Measurements from ENCODE around the gene IFIT2. TPM values are rescaled to one million over a fixed set of nuclear protein-coding genes. Genes with fewer than 3 reads are reported as not detected.
"Not testable (repeated sequence)": the region's sequence is repeated elsewhere in the genome, so short reads cannot be mapped to it uniquely, and the experiment has no call there.

Gene IFIT2
- total RNA-seq, 3 donors from 2014 or later (not counting 1 experiment from before 2014, with no cell fraction given), result 21.8 to 103 (median 34.9) TPM

DNA sequence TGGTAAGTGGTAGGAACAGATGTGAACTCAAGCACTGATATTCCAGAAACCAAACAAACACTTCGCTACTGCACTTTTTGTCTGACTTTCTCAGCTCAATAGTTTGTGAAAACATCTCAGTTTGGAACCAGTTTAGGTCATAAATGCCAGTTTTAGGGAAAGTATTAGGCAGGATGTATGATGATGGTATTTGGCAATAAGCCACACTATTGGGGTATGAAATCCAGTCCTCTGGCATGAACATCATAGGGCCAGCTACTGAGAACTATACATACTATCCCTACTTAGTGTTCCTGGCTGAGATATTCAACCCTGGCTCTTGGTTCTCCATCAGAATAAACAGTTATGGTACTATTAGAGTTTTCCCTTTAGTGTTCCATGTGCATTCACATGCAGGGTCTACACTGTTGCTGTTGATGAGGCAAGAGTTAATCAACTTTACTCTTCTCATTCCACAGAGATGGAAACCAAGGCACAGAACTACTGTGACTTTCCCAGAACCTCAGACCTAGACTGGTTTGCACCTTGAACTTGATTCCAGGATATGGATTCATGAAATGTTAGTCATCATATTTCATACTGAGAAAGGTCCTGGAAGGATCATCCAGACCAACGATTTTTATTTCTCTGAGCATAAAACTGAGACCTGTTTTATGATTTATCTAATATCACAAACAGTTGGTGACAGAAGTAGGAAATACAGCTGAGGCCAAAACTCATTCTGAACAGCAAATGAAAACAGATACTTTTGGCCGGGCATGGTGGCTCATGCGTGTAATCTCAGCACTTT is 20.0 kb upstream of the IFIT2 start:
- Mint-ChIP-seq H3K27me3 (ENCODE audit: low read depth in 2 of 2) (peaks cover 23 to 33% of the 10 kb centered on the region in 2 donors), H3K4me3 (no peak overlapping the region), H3K9me3 (no peaks in the 10 kb centered on the region), H3K4me1 (no peaks in the 10 kb centered on the region), H3K36me3 (no peaks in the 10 kb centered on the region), H3K27ac (no peak overlapping the region)
- no peak for DNase-seq
- WGBS (ENCODE audit: insufficient coverage), result 86% methylated on average over 3 of the region's 4 CpGs
- TF ChIP-seq, protein P1, sequence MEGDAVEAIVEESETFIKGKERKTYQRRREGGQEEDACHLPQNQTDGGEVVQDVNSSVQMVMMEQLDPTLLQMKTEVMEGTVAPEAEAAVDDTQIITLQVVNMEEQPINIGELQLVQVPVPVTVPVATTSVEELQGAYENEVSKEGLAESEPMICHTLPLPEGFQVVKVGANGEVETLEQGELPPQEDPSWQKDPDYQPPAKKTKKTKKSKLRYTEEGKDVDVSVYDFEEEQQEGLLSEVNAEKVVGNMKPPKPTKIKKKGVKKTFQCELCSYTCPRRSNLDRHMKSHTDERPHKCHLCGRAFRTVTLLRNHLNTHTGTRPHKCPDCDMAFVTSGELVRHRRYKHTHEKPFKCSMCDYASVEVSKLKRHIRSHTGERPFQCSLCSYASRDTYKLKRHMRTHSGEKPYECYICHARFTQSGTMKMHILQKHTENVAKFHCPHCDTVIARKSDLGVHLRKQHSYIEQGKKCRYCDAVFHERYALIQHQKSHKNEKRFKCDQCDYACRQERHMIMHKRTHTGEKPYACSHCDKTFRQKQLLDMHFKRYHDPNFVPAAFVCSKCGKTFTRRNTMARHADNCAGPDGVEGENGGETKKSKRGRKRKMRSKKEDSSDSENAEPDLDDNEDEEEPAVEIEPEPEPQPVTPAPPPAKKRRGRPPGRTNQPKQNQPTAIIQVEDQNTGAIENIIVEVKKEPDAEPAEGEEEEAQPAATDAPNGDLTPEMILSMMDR (IDR thresholded peaks at IDR 0.05), result no peak
- H3K4me1 ChIP-seq (ENCODE audit: control insufficient read depth, insufficient read depth, low read length), result no peaks in the 10 kb centered on the region
- ATAC-seq, result no peak
- intact Hi-C loops (cut with micrococcal nuclease), result no loop called here
- no peak overlapping the region for H3K27ac ChIP-seq (ENCODE audit: low read length)
- no peaks in the 10 kb centered on the region for H3K36me3 ChIP-seq (ENCODE audit: control insufficient read depth, insufficient read depth, low read length)
- no peak overlapping the region for H3K4me3 ChIP-seq (ENCODE audit: low read length)
- no peaks in the 10 kb centered on the region for H3K27me3 ChIP-seq (ENCODE audit: control insufficient read depth, insufficient read depth, low read length)
- H3K9me3 ChIP-seq (ENCODE audit: control insufficient read depth, insufficient read depth, low read length), result no peaks in the 10 kb centered on the region

DNA sequence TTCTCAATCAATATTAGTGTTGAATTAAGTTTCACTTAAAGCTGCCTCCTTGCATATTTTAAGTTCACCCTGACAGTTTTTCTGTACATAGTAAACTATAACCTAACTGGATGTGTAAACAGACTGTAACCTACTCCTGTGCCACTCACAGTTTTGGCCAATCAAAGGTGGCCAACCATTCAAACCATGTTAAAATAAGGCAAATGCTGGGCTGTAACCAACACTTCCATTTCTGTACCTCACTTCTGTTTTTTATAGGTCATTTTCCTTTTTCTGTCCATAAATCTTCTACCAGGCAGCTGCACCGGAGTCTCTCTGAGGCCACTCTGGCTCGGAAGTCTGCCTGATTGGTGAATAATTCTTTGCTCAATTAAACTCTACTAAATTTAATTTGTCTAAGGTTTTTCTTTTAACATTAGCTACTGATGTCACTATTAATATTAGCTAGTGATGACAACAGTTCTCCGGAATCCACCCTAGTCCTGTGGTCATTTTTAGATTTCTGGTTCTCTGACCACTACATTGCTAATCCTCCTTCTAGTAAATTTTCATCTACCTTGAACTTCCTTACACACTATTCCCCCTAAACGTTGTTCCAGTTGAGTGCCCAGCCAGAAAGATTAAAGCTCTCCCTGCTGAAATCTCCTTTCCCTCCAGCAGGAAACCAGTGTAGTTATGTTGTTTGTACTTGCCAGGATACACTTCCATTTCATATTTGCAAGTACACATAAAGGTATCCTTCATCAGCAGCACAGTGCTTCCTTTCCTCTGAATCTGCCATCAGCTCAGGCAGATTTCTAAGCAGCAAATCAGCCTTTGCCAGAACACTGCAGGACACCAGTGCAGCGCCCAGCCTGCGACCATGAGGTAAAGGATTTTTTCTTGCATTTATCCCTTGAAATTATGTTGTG is 18.6 kb upstream of the IFIT2 start:
- Mint-ChIP-seq H3K27me3 (ENCODE audit: low read depth in 2 of 2) (peaks cover 20 to 23% of the 10 kb centered on the region in 2 donors), H3K27ac (no peak overlapping the region), H3K9me3 (no peaks in the 10 kb centered on the region), H3K4me3 (no peak overlapping the region), H3K4me1 (no peaks in the 10 kb centered on the region), H3K36me3 (no peaks in the 10 kb centered on the region)
- no peaks in the 10 kb centered on the region for H3K36me3 ChIP-seq (ENCODE audit: control insufficient read depth, insufficient read depth, low read length)
- H3K9me3 ChIP-seq (ENCODE audit: control insufficient read depth, insufficient read depth, low read length), result no peaks in the 10 kb centered on the region
- DNase-seq, result no peak
- intact Hi-C loops (cut with micrococcal nuclease), result no loop called here
- no peak overlapping the region for H3K4me3 ChIP-seq (ENCODE audit: low read length)
- 53% methylated on average over 5 of the region's 6 CpGs for WGBS (ENCODE audit: insufficient coverage)
- H3K27me3 ChIP-seq (ENCODE audit: control insufficient read depth, insufficient read depth, low read length), result no peaks in the 10 kb centered on the region
- H3K4me1 ChIP-seq (ENCODE audit: control insufficient read depth, insufficient read depth, low read length), result no peaks in the 10 kb centered on the region
- TF ChIP-seq, protein P1 (IDR thresholded peaks at IDR 0.05), result no peak
- ATAC-seq, result no peak
- H3K27ac ChIP-seq (ENCODE audit: low read length), result no peak overlapping the region

DNA sequence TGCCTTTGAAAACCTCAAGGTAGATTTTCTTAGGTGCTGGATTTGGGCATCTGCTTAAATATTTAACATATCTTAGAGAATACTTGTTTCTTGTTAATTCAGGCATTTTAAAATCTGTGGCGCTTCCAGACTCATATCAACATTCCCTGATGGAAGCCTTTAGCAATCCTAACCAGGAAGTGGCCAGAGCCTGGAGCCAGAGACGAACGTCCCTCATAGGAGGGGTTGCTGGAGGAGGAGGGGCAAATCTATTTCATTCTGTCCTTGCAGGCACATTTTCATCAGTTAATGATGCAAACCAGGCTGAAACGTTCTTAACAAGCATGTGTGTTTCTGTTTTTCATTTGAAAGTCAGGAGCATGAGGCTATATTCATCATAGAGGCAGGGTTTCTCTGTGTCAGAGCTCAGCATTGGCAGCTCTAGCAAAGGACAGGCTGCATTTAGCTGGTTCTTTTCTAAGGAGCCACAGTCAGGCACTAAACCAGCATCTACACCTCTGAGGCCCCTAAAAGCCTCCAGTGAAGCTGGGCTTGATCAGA is 17.8 kb upstream of the IFIT2 start:
- intact Hi-C loops (cut with micrococcal nuclease), result no loop called here
- no peaks in the 10 kb centered on the region for H3K27me3 ChIP-seq (ENCODE audit: control insufficient read depth, insufficient read depth, low read length)
- no peak overlapping the region for H3K4me3 ChIP-seq (ENCODE audit: low read length)
- TF ChIP-seq, protein P1 (IDR thresholded peaks at IDR 0.05), result no peak
- no peaks in the 10 kb centered on the region for H3K9me3 Mint-ChIP-seq
- no peak for DNase-seq
- H3K9me3 ChIP-seq (ENCODE audit: control insufficient read depth, insufficient read depth, low read length), result no peaks in the 10 kb centered on the region
- 64% methylated on average over 3 of the region's 4 CpGs for WGBS (ENCODE audit: insufficient coverage)
- H3K4me3 Mint-ChIP-seq, result no peak overlapping the region
- ATAC-seq, result no peak
- no peak overlapping the region for H3K27ac Mint-ChIP-seq
- no peak overlapping the region for H3K27ac ChIP-seq (ENCODE audit: low read length)
- peaks cover 20 to 23% of the 10 kb centered on the region in 2 donors for H3K27me3 Mint-ChIP-seq (ENCODE audit: low read depth in 2 of 2)
- H3K4me1 Mint-ChIP-seq, result no peaks in the 10 kb centered on the region
- no peaks in the 10 kb centered on the region for H3K36me3 ChIP-seq (ENCODE audit: control insufficient read depth, insufficient read depth, low read length)
- no peaks in the 10 kb centered on the region for H3K4me1 ChIP-seq (ENCODE audit: control insufficient read depth, insufficient read depth, low read length)
- H3K36me3 Mint-ChIP-seq, result no peaks in the 10 kb centered on the region

DNA sequence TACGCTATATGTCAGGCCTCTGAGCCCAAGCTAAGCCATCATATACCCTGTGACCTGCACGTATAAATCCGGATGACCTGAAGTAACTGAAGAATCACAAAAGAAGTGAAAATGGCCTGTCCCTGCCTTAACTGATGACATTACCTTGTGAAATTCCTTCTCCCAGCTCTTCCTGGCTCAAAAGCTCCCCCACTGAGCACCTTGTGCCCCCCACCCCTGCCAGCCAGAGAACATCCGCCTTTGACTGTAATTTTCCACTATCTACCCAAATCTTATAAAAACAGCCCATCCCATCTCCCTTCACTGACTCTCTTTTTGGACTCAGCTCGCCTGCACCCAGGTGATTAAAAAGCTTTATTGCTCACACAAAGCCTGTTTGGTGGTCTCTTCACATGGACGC is 17.1 kb upstream of the IFIT2 start:
- not testable (repeated sequence) for H3K27ac Mint-ChIP-seq
- WGBS (ENCODE audit: insufficient coverage), result 93% methylated on average over 6 of the region's 6 CpGs

DNA sequence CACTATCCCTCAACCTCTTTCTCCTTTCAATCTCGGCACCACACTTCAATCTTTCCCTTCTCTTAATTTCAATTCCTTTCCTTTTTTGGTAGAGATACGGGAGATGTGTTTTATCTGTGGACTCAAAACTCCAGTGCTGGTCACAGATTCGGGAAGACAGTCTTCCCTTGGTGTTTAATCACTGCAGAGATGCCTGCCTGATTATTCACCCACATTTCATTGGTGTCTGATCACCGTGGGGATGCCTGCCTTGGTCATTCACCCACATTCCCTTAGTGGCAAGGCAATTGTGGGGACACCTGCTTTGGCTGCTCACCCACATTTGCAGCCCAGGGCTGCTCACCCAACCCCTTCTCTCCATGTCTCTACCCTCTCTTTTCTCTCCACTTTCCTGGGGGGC is 16.5 kb upstream of the IFIT2 start:
- H3K27ac Mint-ChIP-seq, H3K9me3 Mint-ChIP-seq: not testable (repeated sequence)

More for the DNA sequence above, 17.1 kb upstream of the IFIT2 start:
- H3K27ac ChIP-seq (ENCODE audit: low read length); H3K4me3 Mint-ChIP-seq; intact Hi-C loops (cut with micrococcal nuclease); H3K36me3 Mint-ChIP-seq; H3K27me3 ChIP-seq (ENCODE audit: control insufficient read depth, insufficient read depth, low read length); H3K36me3 ChIP-seq (ENCODE audit: control insufficient read depth, insufficient read depth, low read length); H3K9me3 ChIP-seq (ENCODE audit: control insufficient read depth, insufficient read depth, low read length); ATAC-seq; H3K4me1 Mint-ChIP-seq; H3K4me3 ChIP-seq (ENCODE audit: low read length); H3K4me1 ChIP-seq (ENCODE audit: control insufficient read depth, insufficient read depth, low read length); H3K9me3 Mint-ChIP-seq; DNase-seq: not testable (repeated sequence)
- H3K27me3 Mint-ChIP-seq (ENCODE audit: low read depth in 2 of 2), result peaks cover 20 to 23% of the 10 kb centered on the region in 2 donors

More for the DNA sequence above, 16.5 kb upstream of the IFIT2 start:
- H3K36me3 ChIP-seq (ENCODE audit: control insufficient read depth, insufficient read depth, low read length); intact Hi-C loops (cut with micrococcal nuclease); H3K9me3 ChIP-seq (ENCODE audit: control insufficient read depth, insufficient read depth, low read length); DNase-seq; H3K4me3 ChIP-seq (ENCODE audit: low read length); H3K36me3 Mint-ChIP-seq; H3K4me1 ChIP-seq (ENCODE audit: control insufficient read depth, insufficient read depth, low read length); H3K27me3 ChIP-seq (ENCODE audit: control insufficient read depth, insufficient read depth, low read length); H3K27ac ChIP-seq (ENCODE audit: low read length); ATAC-seq; H3K4me1 Mint-ChIP-seq; H3K4me3 Mint-ChIP-seq: not testable (repeated sequence)
- 89% methylated on average over 4 of the region's 4 CpGs for WGBS (ENCODE audit: insufficient coverage)
- H3K27me3 Mint-ChIP-seq (ENCODE audit: low read depth in 2 of 2), result peaks cover 20 to 23% of the 10 kb centered on the region in 2 donors

Data from natural killer cell (primary cell).